ENCODE results near the gene PRKCH.

Gene PRKCH

DNA sequence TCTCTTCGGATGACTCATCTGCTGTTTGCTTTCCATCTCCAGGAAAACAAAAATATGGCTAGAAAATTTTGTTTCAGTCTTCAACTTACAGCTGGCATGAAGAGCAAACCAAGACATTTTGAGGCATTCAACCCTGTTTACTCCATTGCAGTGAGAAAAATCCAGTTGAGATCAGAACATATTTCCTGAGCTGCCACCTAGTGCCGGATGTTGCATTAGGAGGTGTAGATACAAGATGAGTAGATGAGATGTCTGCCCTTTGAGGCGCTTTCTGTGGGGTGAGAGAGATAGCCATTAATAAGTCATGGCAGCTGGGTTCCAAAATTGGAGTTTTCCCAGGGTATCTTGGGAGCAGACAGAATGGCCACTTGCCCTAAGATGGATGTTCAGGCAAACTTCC is 171.1 kb downstream of the PRKCH start:
- DNase-seq (ENCODE audit: low spot score): no peak

DNA sequence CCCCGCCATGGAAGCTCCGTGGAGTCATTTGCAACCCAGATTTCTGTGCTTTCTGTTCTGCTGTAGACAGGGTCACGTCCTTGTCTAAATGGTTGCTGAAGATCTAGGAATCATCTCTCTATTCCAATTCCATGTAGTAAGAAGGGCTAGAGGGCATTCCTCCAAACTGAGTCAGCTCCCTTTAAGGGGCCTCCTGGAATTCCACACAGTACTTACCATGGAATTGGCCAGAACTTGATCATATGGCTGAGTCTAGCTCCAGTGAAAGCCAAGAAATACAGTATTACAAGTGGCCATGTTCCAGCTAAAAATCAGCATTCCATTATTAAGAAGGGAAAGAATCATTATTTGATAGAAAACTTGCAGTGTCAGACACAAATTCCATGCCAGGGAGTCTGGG is 171.9 kb downstream of the PRKCH start:
- no peak for DNase-seq (ENCODE audit: low spot score)

DNA sequence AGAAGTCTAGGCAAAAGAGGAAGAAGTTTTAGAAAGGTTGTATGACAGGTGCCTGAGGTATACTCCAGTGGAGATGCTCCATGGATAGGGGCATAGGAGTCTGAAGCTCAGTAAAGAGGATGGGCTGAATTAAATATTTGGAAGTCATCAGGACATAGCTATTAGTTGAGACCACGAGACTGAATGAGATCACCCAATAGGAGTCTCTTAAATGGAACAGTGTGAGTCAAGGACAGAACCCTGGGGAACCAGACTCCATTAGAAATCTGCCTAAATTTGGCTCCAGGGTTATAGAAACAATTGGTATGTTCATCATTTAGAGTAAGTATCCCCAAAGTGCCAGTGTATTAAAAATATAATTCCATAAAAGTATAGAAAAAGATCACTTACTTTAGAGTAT is 172.6 kb downstream of the PRKCH start:
- no peak for DNase-seq (ENCODE audit: low spot score)

DNA sequence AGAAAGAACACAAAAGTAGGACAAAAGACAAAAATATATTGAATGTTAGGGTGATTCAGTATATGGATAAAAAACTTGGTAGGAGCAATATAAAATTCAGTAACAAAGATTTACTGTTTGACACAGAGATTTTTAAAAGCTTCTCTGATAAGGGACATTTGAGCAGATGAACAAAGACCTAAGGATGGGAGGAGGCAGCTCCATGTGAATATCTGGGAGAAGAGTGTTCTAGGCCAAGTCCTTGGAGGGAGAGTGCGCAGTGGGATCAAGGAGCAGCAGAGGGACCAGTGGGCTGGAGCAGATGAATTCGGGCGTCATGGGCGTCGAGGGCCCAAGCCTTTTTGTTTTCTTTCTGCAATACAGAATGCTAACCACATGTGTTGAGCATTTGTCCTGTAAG is 174.4 kb downstream of the PRKCH start:
- DNase-seq (ENCODE audit: low spot score): no peak

DNA sequence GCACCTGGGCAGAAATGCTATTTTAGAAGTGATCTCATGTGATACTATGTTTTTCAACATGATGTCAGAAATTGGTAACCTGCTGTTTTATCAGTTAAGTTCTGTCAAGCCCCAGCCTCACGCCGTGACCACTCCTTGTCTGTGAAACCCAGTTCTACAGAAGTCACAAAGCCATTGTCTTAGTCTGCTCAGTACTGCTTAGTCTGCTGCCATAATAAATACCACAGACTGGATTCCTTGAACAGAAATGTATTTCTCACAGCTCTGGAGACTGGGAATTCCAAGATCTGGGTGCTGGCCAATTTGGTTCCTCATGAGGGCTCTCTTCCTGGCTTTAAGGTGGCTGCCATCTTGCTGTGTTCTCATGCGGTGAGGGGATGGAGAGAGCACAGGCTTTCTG is 176.9 kb downstream of the PRKCH start:
- no peak for DNase-seq (ENCODE audit: low spot score)

DNA sequence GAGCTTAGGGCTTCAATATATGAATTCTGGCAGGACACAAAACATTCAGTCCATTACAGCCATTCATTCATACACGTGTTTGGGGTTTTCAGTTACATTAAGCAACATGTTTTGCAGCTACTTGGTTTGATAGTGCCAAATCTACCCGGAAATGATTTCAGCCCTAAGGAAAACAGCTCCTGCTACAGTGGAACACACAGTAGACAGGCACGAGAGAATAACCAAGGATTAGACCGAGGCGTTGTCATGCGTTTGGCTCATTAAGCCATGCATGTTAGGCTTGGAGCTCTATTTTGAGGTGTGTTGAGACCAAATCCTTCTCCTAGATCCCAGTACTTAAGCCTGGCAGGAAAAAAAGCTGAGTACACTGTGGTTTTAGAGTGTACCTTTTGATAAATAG is 177.4 kb downstream of the PRKCH start:
- DNase-seq (ENCODE audit: low spot score): no peak

DNA sequence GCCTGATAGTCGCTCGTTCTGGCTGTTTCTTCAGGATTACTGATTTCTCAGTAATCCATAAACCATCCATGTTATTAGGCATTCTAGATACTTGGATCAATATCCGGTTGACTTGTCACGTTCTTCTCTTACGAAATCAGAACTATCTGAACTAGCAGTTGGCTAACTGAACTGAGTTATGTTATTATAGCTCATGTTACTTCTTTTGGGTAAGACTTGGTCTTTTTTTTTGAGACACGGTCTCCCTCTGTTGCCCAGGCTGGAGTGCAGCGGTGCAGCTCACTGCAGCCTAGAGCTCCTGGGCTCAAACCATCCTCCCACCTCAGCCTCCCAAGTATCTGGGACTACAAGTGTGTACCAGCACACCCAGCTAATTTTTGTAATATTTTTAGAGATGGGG is 178.6 kb downstream of the PRKCH start:
- DNase-seq (ENCODE audit: low spot score): no peak

DNA sequence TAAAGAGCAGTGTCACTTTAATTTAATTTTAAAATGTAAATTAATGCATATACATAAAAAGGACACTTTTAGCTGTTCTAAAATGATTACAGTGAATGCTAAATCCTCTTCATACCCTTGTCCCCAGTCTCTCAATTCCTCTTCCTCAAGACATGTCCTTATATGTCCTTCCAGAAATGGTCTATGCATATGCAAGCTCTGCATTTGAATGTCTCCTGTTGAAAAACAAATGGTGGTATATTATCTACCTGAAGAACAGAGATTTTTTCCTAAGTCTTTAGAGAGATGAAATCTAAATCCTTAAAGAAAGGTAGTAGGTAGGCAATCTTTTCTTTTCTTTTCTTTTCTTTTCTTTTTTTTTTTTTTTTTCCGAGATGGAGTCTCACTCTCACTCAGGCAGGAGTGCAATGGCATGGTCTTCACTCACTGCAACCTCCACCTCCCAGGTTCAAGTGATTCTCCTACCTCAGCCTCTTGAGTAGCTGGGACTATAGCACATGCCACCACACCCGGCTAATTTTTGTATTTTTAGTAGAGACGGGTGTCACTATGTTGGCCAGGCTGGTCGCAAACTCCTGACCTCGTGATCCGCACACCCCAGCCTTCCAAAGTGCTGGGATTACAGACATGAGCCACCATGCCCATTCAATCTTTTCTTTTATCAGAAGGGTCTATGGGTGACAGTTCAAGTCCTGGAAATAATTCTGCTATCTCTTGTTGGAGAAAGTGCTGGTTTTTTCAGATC is 180.5 kb downstream of the PRKCH start:
- DNase-seq (ENCODE audit: low spot score): no peak

DNA sequence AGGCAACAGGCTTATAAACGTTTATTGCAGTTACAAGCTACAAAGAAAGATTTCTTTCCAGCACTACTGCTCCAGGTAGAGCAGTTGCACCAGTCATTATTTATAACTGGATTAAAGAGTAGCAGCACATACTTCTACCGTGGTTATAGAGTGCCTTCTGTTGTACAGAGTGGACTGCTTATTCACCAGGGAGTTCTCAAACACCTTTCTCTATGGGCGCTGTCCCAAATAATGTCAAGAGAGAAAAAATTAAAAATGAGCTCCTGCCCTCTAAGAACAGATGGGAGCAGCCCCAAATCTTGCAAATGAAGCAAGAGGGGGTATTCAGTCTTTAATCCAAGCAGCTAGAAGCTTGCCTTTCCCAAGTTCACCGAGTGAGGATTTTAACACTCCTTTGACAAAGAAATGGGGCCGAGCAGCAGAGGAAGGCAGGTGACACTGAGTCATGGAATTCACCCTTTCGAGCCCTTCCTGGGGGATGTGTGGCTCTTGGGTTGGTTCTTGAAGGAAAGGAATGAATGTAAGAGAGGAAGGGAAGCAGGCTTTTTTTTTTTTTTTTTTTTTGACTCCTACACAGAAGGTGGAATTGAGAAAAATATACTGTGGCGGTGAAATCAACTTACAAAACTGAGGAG is 181.2 kb downstream of the PRKCH start:
- DNase-seq (ENCODE audit: low spot score): no peak

DNA sequence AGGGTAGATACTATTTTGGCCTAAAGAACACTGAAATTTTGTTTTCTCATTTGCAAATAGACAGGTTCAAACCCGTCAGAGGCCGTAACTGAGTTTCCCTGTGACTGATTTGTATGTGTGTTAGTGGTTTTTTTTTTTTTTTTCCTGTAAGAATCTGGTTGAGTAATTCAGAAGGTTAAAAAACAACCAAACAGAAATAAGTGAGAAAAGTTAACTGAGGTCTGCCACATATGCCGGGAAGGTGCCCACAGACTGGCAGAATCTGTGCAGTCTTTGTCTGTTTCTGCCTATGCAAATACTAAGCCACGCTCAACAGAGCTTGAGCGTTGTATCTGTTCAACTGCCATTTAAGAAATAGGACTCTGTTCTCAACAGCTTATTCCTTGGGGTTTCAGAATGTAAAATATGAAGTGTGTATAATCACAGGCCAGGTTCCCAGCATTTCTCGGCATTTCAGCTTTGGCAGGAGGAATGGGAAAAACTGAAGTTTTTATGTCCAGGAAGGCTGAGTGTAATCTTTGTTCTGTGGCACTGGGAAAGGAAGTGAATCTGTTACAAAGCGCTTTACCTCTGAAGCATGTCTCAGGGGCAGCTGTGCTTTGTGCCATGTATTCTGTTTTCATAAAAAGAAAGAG is 181.9 kb downstream of the PRKCH start:
- no peak for DNase-seq (ENCODE audit: low spot score)

DNA sequence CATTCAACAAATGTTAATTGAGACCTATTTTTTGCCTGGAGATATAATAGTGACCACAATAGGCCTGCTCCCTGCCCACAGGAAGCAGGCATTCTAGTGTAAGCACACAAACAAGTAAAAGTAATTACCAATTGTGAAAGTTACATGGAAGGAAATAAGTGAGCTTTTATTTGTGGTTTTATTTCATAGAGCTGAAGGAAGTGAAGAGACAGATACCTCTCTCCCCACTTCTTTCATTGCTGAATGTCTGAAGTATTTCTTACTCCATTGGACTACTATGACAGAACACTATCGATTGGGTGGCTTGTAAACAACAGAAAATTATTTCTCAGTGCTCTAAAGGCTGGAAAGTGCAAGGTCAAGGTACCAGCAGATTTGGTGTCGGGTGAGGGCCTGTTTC is 183.5 kb downstream of the PRKCH start:
- DNase-seq (ENCODE audit: low spot score): no peak

DNA sequence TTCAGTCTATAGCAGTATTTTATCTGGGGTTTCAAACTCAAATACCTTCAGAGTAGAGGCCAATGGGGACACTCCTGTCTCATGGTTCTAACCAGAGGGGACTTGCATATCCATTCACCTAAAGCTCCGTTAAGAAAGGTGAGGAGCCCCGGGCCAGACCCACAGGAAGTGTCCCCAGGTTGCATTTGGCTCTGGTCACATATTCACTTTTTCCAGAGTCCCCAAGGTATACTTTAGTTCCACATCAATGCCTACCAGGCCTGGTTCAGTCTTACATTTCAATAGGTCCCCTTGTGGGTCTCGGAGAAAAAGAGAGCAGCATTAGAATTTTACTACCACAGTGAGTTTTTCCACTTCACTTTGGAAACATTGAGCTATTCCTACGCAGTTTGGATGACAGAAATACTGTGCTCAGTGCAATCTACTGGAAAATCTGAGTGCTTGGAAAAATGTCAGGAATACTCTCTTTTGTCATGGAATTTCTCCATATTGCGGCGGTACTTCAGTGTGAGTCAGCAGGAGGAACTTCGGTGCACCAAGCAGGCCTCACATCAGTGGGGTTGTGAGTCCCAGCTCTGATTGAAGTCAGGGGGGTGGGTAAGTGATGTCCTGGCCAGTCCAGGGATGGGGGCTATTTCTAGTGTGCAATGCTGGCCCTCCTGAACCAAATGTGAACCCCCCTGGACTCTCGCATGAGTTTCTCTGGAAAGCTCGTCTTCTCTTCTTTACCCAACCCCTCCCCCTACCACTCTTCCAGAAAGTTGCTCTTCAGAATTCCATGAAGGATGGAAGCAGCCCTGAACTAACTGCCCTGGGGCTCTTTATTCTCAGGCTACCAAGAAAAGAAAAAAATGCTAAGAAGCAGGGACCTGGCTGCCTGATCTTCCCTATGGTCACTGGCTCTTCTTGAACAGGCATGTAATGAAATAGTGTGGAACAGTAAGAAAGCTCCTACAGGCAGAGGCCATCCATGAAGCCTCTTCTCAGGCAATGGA is 184.7 kb downstream of the PRKCH start:
- DNase-seq (ENCODE audit: low spot score): no peak

DNA sequence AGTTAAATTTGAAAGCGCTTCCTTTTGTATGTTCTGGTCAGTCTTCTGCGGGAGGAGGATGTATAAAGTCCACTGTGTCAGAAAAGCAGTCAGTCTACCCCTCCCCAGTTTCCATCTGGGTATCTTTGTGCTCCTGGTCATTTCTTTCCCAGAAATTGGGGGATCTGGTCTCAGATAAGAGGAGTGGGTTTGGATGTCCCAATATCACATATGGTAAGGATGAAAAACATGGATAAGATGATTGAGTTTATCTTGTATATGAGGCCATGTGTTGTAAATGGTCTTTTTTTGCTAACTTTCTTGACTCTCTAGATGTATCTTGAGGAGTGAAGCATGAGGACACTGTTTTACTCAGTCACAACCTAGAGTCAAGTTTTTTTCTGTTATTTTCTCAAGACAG is 187.1 kb downstream of the PRKCH start:
- no peak for DNase-seq (ENCODE audit: low spot score)

DNA sequence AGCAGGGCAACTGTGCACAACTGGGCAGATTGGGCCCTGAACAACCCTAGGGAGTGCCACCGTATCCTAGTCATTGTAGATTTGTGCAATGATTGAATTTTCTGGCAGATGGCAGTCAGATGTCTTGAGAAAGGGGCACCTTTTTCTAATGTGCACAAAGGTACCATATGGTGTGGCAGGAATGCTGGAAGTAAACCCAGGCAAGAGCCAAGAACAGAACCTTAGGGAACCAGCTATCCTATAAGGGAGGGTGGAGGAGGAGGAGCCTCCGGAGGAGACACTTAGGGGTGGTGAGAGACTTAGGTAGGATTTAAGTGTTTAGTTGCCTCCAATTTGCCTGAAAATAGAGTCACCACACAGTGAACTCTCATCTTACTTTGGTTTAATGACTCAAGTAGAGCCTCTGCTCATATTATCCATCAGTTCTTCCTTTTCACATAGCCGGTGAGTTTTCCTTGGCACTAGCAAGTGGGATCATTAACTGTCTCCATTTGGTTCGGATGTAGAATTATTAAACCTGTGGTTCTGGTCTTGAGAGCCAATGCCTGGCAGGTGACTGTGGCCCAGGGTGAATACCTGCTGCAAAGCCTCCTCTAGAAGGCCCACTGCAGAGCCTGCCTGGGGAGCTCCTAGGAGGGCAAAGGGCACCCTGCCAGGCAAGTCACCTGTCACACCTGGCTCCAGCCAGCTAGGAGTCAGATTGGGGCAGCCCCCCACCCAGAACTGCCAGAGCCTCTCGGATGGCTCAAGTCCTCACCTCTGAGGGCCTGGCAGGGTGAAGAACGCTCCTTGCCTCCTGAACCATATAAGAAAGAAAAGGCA is 189.6 kb downstream of the PRKCH start:
- DNase-seq (ENCODE audit: low spot score): no peak

DNA sequence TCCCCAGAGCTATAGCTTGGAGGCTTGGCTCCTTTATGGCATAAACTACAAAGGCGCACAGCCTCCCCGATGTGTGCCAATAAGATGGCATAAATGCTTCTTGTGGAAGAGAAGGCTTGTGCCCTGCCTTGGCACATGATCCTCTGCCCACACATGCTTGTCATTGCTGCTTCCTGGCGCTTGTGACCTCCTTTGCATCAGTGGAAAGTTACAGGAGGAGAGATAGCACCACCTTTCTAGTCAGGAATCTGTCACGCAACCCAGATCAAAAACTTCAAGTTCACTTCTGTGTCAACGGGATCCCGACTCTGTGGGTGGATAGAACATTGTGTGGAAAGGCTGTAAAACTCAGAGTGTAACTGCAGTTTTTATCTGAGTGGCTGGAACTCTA is 190.2 kb downstream of the PRKCH start:
- no peak for DNase-seq (ENCODE audit: low spot score)

DNA sequence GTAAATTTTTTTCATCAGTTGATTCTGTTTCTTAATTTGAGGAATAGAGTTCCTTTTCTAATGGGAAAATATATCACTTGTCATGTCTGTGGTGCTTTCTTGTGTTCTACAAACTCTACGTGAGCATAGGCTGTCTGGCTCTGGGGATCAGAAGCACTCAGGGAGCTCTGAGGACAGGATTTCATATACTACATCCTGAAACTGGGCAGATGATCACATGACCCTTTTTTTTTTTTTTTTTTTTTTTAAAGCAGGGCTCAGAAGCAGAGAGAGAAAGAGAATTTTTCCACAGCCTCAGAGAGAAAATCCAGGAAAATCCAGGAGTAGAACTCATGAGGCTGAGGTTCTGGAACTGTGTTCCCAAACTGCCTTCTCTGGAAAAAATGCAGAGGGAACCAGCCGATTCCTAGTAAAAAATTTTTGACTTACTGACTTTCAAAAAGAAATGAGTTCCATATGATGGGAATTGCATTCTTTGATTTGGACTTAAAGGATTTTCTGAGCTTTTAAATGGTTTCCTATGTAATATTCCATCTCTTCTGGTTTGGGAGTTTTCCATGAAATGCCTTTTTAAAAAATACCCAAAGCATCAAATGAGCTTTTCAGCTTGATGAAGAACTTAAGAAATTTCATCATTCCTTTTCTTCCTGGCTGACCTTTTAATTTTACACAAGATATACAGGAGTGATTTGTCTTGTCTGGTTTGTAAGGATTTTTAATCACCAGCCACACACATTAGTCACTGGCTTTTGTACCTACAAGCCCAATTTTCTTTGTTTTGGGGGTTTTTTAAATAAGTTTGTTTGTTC is 190.9 kb downstream of the PRKCH start:
- DNase-seq (ENCODE audit: low spot score): no peak

DNA sequence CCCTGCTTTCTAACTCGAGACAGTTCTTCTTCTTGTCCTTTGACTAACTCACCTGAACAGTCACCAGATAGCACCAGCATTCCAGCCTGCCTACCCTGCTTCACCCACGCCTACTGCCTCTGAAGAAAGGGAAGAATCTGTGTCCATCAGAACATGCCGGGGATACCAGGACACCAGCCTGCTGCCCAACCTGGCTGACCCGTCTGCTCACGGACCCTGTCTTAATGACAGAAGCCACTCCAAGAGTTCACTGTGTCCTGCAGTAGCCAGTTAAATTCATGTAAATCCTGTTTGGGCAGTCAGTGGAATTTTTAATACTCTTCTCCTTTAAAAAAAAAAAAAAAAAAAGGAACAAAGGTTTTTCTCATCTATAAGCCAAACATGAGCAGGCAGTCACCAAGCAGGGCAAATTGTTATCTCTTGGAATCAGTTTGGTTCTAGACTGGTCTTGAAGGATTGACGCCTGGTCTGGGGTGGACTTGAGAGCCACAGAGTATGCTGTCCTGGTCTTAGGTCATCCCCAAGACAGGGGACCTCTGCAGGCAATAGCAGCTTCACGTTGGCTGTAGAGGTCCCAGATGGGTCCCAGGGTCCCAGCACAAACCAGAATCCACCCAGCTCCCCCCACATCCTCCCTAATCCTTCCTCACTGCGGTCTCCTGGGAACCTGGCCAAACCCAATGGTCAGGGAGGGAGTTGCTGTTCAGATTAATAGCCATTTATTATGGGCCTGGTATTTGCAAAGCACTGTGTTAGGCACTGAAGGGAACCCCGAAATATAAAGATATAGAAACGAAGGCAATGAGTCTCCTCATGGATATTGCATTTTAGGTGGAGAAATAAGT is 192.8 kb downstream of the PRKCH start:
- DNase-seq (ENCODE audit: low spot score): no peak

DNA sequence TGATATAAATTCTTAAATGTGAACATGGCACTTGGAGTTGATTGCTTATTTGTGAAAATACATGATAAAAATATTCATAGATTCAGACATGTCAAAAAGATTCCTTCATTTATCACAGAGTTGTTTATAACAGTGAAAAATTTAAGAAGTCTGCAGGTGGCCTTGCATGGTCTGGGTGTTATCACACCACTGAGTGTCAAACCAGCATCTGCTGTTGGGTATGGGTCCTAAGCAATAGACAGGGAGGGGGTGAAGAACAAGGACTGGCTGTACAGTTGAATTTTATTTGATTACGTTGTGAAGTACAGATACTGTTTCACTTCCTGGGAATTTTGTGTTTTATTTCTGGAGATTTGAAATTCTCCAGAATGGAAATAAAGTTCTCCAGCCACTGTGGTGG is 193.5 kb downstream of the PRKCH start:
- DNase-seq (ENCODE audit: low spot score): no peak

DNA sequence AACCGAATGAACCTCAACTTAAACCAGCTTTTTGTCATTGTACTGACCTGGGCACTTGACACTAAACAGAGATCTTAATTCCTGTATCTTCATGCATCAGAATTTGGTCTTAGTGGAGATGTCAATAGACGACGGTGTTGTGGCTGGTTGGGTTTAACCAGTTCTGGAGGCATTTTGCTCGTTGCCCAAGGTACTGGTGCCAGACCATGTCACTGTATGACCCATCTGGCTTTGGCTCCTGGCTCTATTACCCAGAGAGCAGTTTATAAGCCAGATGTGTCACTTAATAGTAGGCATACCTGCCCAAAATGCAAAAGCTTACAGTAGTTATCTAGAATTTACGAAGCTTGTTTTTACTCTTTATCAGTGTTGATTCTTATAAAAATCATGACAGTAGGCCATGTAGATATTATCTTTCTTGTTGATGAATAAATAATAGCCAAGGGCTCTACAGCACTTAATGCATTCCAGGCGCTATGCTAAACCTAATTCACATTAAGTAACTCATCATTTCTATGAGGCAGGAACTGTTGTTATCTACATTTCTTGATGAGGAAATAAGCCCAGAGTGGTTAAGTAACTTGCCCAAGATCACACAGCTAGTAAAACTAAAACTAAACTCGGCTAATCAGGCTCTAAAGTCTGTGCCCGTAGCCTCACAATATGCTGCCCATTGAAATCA is 194.2 kb downstream of the PRKCH start:
- no peak for DNase-seq (ENCODE audit: low spot score)
